Endothelial cell of umbilical vein (primary cell): ENCODE measurements around the gene COL4A1. TPM values are rescaled to one million over a fixed set of nuclear protein-coding genes. Genes with fewer than 3 reads are reported as not detected.

Experiments
- BruUV-seq: library from RNA; stranded (reverse); fragments of 400-500 nt; replicated peaks from 2 replicates; lab custom pipeline; 2021; lab: Mats Ljungman, UMichigan
- CTCF ChIA-PET: fragments of 300-600, 350-600 bp; sonication (Branson Sonifier 250); formaldehyde crosslinking; loops from one replicate; lab custom pipeline; 2021; ENCODE audit warnings: antibody characterized with exemption, inconsistent platforms; lab: Charles Lee
- POLR2A ChIA-PET: fragments of 300-600, 350-600 bp; sonication (Branson Sonifier 250); formaldehyde crosslinking; loops from one replicate; lab custom pipeline; 2021; ENCODE audit warnings: antibody characterized with exemption, inconsistent platforms; lab: Charles Lee
- DNase-seq: peaks from one replicate; pipeline ENCODE4 v3.0.0-alpha.2; 2011; ENCODE audit warnings: low read depth, low spot score
- FAIRE-seq: peaks from 2 replicates; lab custom pipeline; 2011; peaks lifted over from hg19 to GRCh38; lab: Jason Lieb, UNC
- H2AFZ ChIP-seq: 2 replicates; pipeline ENCODE4 v1.6.0; 2012; ENCODE audit warnings: low read depth, low read length, control low read depth, inconsistent platforms
- H3K27ac ChIP-seq: 2 replicates; pipeline ENCODE4 v1.5.1; 2011; ENCODE audit warnings: low read depth, mild to moderate bottlenecking, control low read depth, low read length, moderate library complexity; ENCODE audit not compliant: insufficient read depth
- H3K27me3 ChIP-seq, 2 experiments: 2 replicates each; pipeline versions ENCODE4 v1.6.0 to v1.6.1; 2011; ENCODE audit warnings: low read length in 2 of 2, mixed read lengths in 1 of 2; ENCODE audit not compliant: control insufficient read depth in 2 of 2, insufficient read depth in 2 of 2
- H3K36me3 ChIP-seq, 2 experiments: 2 replicates in 1 of 2; 3 replicates in 1 of 2; pipeline ENCODE4 v1.5.1; 2011; ENCODE audit warnings: low read length in 2 of 2, mild to moderate bottlenecking in 1 of 2, moderate library complexity in 1 of 2; ENCODE audit not compliant: control insufficient read depth in 2 of 2, insufficient read depth in 2 of 2; ENCODE audit errors: extremely low read depth in 1 of 2
- H3K4me1 ChIP-seq: 3 replicates; pipeline ENCODE4 v1.5.1; 2011; ENCODE audit warnings: mild to moderate bottlenecking, low read length; ENCODE audit not compliant: control insufficient read depth, insufficient read depth; ENCODE audit errors: extremely low read depth
- H3K4me2 ChIP-seq: 2 replicates; pipeline ENCODE4 v1.6.1; 2011; ENCODE audit warnings: low read length, control low read depth, mixed read lengths; ENCODE audit not compliant: insufficient read depth
- H3K4me3 ChIP-seq, 3 experiments: fragments of 200-600 bp in 1 of 3; sonication (generic), shearing (Covaris generic) in 1 of 3; replicated peaks in 1 of 3; 2 replicates each; pipeline ENCODE4 v1.5.1; 2011 to 2016; ENCODE audit warnings: control low read depth in 3 of 3, low read length in 3 of 3, mild to moderate bottlenecking in 2 of 3, inconsistent platforms in 1 of 3, low read depth in 1 of 3, moderate library complexity in 1 of 3; ENCODE audit not compliant: insufficient read depth in 1 of 3
- H3K79me2 ChIP-seq: 2 replicates; pipeline ENCODE4 v1.6.0; 2012; ENCODE audit warnings: low read length, inconsistent platforms; ENCODE audit not compliant: control insufficient read depth, insufficient read depth
- H3K9ac ChIP-seq: replicated peaks from 2 replicates; pipeline ENCODE3; 2011; ENCODE audit warnings: low read length, control low read depth; ENCODE audit not compliant: insufficient read depth; ENCODE audit errors: extremely low read depth
- H3K9me1 ChIP-seq: replicated peaks from 3 replicates; pipeline ENCODE4 v1.6.0; 2011; ENCODE audit warnings: mild to moderate bottlenecking, low read length; ENCODE audit not compliant: control insufficient read depth, insufficient read depth; ENCODE audit errors: extremely low read depth
- H3K9me3 ChIP-seq: replicated peaks from 2 replicates; pipeline ENCODE4 v1.5.1; 2012; ENCODE audit warnings: low read length, inconsistent platforms; ENCODE audit not compliant: control insufficient read depth, insufficient read depth
- H4K20me1 ChIP-seq: replicated peaks from 2 replicates; pipeline ENCODE3; 2011; ENCODE audit warnings: mild to moderate bottlenecking, low read length; ENCODE audit not compliant: control insufficient read depth, insufficient read depth; ENCODE audit errors: extremely low read depth
- EZH2 ChIP-seq: IDR thresholded peaks from 2 replicates; pipeline ENCODE4 v1.6.1; 2012; ENCODE audit warnings: borderline replicate concordance, low read depth, mild to moderate bottlenecking, moderate library complexity, low read length, inconsistent platforms; ENCODE audit not compliant: severe bottlenecking
- FOS ChIP-seq: IDR thresholded peaks from 2 replicates; pipeline ENCODE4 v1.6.1; 2011; ENCODE audit warnings: mild to moderate bottlenecking, low read length, moderate library complexity, borderline replicate concordance; ENCODE audit not compliant: insufficient read depth
- GATA2 ChIP-seq: IDR thresholded peaks from 2 replicates; pipeline ENCODE4 v1.7.0; 2011; ENCODE audit warnings: low read depth, mild to moderate bottlenecking, moderate library complexity, mixed read lengths, low read length; ENCODE audit not compliant: insufficient read length, insufficient read depth
- JUN ChIP-seq: IDR thresholded peaks from 2 replicates; pipeline ENCODE4 v1.6.1; 2011; ENCODE audit warnings: borderline replicate concordance, low read depth; ENCODE audit not compliant: insufficient read length, insufficient read depth
- MAX ChIP-seq: IDR thresholded peaks from 2 replicates; pipeline ENCODE4 v1.6.1; 2011; ENCODE audit not compliant: insufficient read depth, insufficient read length
- MYC ChIP-seq: IDR thresholded peaks from one replicate; pipeline ENCODE4 v1.6.1; 2011; ENCODE audit warnings: mild to moderate bottlenecking, low read depth, low read length
- POLR2A ChIP-seq: IDR thresholded peaks from 2 replicates; pipeline ENCODE4 v1.6.1; 2012; ENCODE audit warnings: low read depth, mild to moderate bottlenecking, control low read depth, low read length
- POLR2AphosphoS5 ChIP-seq: IDR thresholded peaks from 2 replicates; pipeline ENCODE4 v1.6.1; 2012; ENCODE audit warnings: low read depth, mild to moderate bottlenecking, control low read depth, low read length, moderate library complexity; ENCODE audit not compliant: insufficient read depth
- dilution Hi-C: fragments of 300-500 bp; cut with MboI; formaldehyde crosslinking; loops from one replicate; pipeline ENCODE4 v1.15.0; 2019; ENCODE audit warnings: low sequenced_read_pairs; ENCODE audit not compliant: extremely low pct_ligation_motif_present
- intact Hi-C: fragments of 100-400 bp; cut with micrococcal nuclease; formaldehyde crosslinking; loops from one replicate; pipeline ENCODE4 v1.10.0; 2022
- polyA plus RNA-seq, 4 experiments: library from polyadenylated mRNA; depleted of rRNA in 3 of 4; stranded (reverse) in 3 of 4; unstranded in 1 of 4; fragments of >200 nt; gene quantifications; 2 replicates each; pipeline versions ENCODE4 v1.2.1 to v1.2.3, GENCODE V29; 2011 to 2012; ENCODE audit warnings: missing spikeins in 1 of 4
- total RNA-seq: library from RNA; stranded (reverse); gene quantifications from 2 replicates; pipeline ENCODE4 v1.2.3, GENCODE V29; 2021
- TF ChIP-seq, protein P1 (sequence below), 2 donors: IDR thresholded peaks; 1 replicate in 1 of 2; 2 replicates in 1 of 2; pipeline ENCODE4 v1.5.1; 2011; ENCODE audit warnings: low read length in 2 of 2, mild to moderate bottlenecking in 2 of 2, moderate library complexity in 2 of 2, control low read depth in 1 of 2, inconsistent platforms in 1 of 2, low read depth in 1 of 2; ENCODE audit not compliant: insufficient read depth in 1 of 2; ENCODE audit errors: extremely low read depth in 1 of 2

COL4A1 gene
- total and polyA plus RNA-seq, 2 donors (not counting 3 experiments of a cell fraction or from before 2014, with no cell fraction given): 384 to 1,119 TPM

- POLR2A ChIA-PET: no interaction called here
- DNase-seq (no peak), FAIRE-seq (no peak)
- CTCF ChIA-PET: no interaction called here
- TF ChIP-seq POLR2AphosphoS5 (no peak), GATA2 (no peak), POLR2A (no peak), EZH2 (no peak), MYC (no peak), MAX (no peak), JUN (no peak), FOS (no peak)
- TF ChIP-seq, protein P1, sequence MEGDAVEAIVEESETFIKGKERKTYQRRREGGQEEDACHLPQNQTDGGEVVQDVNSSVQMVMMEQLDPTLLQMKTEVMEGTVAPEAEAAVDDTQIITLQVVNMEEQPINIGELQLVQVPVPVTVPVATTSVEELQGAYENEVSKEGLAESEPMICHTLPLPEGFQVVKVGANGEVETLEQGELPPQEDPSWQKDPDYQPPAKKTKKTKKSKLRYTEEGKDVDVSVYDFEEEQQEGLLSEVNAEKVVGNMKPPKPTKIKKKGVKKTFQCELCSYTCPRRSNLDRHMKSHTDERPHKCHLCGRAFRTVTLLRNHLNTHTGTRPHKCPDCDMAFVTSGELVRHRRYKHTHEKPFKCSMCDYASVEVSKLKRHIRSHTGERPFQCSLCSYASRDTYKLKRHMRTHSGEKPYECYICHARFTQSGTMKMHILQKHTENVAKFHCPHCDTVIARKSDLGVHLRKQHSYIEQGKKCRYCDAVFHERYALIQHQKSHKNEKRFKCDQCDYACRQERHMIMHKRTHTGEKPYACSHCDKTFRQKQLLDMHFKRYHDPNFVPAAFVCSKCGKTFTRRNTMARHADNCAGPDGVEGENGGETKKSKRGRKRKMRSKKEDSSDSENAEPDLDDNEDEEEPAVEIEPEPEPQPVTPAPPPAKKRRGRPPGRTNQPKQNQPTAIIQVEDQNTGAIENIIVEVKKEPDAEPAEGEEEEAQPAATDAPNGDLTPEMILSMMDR (IDR thresholded peaks at IDR 0.05; ENCODE audit: extremely low read depth in 1 of 2, insufficient read depth in 1 of 2, low read depth in 1 of 2, low read length in 2 of 2): no peak
- dilution Hi-C loops (no loop called here), intact Hi-C loops (no loop called here)
- H3K4me1 ChIP-seq: peaks cover 10% of the 10 kb centered on the region
- H3K79me2 ChIP-seq: peaks cover 42% of the 10 kb centered on the region
- H4K20me1 ChIP-seq: peaks cover 15% of the 10 kb centered on the region
- H3K27me3 ChIP-seq: no peaks in the 10 kb centered on the region
- no peaks in the 10 kb centered on the region for H3K9me3 ChIP-seq
- H2AFZ ChIP-seq: no peak overlapping the region
- no peak overlapping the region for H3K9ac ChIP-seq
- no TSS peak for BruUV-seq
- H3K27ac ChIP-seq: no peak overlapping the region
- H3K36me3 ChIP-seq: peaks cover 4 to 10% of the 10 kb centered on the region in 2 experiments
- no peaks in the 10 kb centered on the region for H3K9me1 ChIP-seq
- no peak overlapping the region for H3K4me2 ChIP-seq
- H3K4me3 ChIP-seq: no peak overlapping the region
These were observed 17.3 kb downstream of the COL4A1 start for GRCh38 chr13:110289661-110290060.
